T1000 (cell line): ENCODE results near the gene MRNIP.
A peak's percentile ranks its signal among the peaks of the same experiment; 100 is the strongest.

ENCODE experiments used
- DNase-seq: peaks from one replicate; lab custom pipeline; 2025; ENCODE audit warnings: mixed read lengths; lab: John Stamatoyannopoulos, UW

MRNIP gene

DNA sequence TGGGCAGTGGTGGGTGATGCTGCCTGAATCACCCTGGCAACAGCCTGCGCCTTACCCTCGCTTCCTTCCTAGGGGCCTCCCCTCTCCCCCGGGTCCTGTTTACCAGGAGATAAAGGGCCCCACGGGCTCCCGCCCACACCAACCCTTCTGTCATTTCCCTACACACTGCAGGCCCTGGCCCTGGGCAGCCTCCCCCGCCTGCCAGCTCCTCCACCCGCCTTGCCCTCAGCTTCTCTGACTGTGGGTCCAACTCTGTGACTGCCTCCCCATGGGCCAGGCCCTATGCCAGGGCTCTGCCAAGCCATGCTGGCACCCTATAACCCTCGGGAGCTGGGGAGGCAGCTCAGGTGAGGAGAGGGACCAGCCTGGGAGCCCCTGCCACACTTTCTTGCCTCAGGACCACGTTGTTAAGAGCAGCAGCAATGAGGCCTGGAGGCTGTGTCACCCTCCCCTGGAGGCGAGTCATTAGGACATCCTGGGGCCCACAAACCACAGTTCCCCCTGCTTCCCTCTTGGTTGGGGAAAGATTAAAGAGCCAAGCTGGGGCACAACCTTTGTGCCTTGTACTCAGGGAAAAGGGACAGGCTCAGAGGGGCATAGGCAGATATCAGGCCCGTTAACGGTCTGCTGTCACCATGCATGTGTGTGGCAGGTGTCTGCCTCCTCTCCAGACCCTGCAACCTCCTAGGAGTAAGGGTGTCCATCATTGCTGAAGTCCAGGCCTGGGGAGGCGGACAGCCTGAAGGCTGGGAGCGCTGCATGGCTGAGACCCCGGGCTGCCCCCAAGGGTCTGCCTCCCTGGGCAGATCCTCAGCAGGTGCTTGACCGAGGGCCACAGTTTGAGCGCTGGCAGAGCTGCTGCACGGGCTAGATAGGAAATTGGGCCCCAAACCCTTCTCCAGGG is 54.7 kb downstream of the MRNIP start:
- no peak for DNase-seq

DNA sequence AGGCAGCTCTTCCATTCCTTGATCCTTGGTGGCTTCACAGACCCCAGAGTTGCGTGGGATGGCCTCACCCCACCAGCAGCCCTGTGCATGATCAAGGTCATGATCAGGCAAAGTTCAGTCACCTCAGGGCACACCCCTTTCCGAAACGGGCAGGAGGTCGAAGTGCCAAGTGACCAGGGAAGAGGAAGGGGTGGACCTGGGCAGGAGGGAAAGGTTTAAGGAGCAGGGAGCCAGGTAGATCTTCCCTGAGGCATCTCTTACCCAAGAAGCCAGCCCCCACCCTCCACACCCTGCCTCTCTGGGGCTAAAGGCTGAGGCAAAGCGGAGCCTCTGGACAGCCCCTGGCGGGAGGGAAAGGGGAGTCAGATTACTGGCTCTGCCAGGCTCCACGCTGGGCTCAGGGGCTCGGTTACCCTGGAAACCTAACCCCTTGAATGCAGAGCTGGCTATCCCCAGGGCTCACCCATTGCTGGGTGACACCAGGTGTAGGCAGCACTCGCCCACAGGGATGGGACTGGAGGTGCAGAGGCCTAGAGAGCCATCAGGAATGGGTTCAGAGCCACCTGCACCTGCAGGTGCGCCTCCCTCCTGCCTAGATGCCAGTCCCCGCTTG is 55.6 kb downstream of the MRNIP start:
- no peak for DNase-seq

DNA sequence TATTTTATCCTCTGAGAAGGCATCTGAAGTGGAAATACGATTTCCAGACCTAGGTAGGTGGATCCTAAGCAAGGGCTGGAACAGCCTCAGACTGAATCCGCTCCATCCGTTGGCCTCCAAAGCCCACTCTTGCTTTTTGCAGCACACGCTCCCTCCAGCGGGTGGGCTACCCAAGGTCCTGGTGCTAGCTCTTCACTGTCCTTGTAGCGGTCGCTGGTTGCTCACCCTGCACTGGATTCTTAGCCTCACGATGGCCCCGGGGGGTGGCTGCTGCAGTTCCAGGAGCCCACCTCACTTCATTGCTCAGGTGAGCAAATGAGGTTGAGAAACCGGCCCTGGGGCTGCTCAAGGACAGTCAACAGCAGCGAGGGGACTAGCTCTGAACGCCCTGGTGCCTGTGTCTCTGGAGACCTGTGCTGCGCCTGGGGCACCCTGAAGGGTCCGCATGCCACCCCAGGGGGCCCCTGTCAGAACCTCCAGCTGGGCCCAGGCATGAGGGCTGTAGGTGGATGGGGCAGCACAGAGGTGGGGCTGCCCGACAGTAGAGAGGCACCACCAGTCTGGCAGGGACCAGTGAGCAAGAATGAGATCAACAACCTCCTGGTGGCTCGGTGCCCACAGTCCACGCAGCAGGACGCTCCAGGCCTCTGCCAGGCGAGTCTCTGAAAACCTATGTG is 56.3 kb downstream of the MRNIP start:
- DNase-seq, result no peak

DNA sequence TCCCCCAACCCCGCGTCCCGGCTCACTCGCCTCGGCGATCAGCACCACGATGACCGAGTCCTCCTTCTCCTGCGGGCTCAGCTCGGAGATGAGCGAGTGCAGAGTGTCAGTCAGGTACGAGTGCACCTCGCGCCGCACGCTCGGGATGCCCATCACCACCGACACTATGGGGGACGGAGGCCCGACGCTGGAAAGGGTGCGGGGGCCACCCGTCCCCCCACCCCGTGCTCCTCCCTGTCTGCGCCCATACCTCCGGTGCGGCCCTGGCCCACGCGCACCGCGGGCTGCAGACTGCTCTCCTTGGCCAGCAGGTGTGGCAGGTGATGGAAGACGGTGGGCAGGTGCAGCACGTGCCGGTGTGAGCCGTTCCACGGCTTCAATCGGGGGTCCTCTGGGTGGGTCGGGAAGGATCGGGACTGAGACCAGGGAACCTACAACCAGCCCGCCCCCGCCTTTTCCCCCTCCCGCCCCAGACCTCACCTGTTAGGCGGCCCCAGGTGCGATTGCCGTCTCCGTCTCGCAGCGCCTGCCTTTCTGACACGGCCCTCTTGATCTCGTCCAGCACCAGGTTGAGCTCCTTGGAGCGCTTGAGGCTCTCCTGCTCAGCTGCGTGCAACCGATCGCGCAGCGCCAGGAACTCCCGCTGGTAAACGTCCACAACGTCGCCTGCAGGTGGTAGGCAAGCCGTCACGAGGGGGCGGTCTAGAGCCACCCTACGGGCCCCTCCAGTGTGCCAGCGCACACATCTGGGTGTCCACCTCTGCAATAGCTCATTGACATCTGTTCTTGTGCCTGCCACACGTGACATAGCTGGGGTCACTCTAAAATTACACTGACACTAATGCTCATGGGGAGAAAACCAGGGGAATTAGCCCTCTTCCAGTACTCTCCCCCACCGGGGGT is 57.1 kb downstream of the MRNIP start:
- no peak for DNase-seq

DNA sequence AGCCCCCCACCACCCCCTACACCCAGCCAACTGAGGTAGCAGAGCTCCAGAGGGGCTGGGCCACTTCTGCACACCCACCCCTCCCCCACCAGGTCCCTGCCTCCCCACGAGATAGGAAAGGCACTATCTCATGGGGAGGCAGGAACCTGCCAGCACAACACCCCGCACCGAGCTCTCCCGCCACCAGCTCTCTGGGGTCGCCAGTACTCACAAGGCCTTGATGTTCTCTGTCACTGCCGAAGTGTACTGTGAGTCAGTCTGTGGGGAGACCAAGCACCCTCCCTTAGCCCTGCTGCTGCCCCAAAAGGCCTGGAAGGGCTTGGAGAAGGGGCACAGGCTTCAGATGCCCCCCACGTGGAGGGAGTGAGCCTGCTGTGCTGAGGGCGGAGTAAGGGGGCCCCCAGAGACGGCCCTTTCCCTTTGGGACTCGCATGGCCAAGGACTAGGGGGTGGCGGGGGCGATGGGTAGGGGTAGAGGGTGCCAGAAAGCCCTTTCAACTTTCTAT is 57.9 kb downstream of the MRNIP start:
- no peak for DNase-seq

DNA sequence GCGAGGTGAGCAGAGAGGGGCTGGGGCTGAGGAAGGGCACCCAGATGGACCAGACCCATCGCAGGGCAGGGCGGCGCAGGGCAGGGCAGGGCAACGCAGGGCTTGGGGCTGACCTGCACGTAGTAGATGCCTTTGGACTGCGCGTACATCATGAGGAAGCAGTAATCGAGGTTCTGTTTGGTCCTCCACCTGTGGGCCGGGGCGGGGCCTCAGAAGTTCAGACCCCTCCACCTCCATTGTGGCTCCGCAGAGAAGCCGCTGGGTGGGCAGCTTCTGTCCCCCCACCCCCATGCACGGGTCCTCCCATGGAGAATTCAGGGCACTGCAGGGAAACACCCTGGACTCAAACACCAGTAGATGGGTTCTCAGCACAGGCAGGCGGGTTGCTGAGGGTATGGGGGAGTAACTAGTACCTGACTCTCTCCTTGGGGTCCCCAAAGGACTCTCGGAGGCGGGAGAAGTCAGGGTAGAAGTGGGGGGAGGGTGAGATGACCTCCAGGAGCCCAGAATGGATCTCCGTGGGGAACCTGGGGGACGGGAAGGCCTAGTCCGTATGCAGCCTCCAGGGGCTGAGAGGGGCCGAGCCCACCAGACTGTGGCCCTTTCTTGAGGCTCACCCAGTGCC is 58.4 kb downstream of the MRNIP start:
- DNase-seq, result no peak

DNA sequence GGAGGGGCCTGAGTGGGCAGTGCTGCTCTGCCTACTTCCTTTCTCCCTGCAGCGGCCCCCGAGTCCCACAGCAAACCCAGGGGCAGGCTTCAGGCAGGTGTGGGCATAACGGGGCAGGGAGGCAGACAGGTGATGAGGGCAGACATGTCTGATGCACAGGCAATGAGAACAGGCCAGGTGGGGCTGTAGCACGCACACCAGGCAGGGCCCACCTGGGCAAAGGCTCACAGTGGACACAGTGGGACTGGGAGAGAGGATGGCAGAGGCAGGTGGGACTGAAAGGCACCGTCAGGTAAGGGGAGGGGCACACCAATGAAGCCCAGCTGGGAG is 59.0 kb downstream of the MRNIP start:
- DNase-seq, result no peak

DNA sequence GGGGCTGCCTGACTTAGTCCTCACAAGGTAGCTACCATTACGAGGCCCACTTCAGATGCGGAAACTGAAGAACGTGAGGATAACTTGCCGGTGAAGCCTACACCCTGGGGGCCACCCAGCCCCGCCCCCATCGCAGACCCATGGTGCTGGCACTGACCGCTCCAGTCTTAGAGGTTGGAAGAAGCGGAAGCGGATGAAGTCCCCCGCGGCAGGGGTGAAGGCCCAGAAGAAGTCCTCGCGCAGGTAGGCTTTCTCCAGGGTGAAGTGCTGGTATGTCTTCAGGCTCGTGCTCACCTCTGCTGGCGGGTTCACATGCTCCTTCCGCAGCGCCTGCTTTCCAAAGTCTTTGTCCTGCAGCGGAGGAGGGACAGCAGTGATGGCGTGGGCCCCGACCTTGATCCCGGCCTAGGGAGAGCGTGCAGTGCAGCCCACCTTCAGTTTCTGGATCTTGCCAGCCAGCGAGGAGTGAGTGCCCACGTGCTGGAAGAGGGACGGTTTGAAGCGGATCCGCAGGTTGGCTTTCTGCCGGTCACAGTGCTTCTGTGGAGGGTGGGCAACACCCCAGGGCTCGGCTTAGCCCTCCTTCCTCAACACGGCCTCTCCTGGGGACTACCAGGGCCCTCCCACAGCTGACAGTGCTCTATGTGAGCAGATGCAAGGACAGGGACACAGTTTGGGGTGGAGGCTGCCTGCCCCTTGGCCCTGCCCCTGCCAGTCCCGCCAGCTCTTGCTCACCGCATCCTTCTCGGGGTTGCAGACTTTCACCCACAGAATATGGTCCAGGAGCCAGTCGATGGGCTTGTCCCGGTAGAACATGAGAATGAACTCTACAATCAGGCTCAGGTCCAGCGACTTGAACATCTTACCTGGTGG is 59.6 kb downstream of the MRNIP start:
- no peak for DNase-seq

DNA sequence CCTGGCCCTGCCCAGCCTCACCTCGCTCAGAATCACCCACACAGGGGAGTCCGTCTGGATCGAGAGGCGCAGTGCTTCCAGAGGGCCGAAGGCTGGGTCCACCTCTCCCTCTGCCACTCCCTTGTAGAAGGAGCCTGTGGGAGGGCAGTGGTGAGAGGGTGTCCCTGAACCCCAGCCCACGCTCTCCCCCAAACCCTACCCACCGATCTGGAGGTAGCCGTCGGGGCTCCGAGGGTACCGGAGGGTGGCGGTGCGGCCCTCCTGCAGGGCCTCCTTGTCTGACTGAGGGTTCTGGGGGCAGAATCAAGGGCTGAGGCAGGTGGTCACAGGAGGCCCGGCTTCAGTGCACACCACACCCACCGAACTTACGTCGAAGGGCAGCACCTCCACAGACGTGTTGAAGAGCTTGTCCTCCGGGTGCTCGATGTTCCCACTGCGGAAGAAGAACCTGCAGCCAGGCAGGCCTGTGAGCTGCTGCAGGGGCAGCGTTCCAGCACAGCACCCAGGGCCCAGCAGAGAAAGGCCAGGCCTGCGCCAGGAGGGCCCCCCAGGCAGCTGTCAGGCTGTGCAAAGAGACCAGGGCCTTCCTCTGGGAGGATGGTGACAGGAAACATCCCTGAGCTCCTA is 60.4 kb downstream of the MRNIP start:
- DNase-seq, result no peak

DNA sequence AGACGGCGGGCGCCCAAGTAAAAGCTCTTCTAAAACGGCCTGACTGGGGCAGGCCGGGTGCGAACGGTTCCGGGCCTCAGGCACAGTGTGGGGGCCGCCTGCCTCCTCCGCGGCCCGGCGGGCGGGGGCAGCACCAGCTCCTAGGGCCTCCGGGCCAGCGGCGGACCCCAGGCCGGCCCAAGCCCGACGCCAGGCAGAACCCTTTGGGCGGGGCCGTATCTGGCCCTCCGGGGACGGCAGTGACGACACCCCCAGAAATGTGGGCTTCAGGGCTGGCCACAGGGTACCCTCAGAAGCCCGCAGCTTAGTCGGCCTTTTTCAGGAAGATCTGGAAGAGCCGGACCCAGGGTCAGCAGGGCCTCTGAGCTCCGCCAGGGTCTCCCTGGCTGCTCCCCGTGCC is 60.9 kb downstream of the MRNIP start:
- no peak for DNase-seq

DNA sequence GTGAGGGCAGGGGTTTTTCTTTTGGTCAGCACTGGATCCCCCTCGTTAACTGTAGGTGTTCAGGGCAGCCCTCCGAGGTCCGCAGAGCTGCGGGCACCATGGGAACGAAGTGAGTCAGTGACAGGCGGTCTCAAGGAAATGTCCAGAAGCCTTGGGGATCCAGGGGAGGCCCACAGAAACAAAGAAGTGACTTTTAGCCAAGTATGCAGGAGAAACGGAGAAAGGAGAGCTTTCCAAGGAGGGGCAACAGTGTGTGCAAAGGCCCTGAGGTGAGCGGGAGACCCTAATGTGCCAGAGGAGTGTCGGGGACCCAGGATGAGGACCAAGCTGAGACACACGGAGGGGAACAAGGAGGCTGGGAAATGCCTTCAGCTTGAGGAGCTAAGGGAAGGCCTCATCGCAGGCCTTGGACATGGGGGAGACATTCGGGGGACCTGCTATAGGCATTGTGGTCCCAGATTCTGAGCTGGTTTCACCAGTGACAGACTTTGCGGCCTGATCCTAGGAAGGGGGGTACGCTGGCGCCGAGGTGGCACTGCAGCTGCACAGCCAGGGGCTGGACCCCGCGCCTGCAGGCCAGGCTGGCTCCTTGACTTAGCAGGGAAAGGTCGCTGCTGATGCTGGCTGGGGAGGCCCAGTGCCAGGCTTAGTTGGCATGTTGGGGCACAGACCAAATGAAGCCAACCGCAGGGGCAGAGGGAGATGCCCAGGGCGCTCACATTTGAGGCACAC is 61.6 kb downstream of the MRNIP start:
- DNase-seq, result no peak

DNA sequence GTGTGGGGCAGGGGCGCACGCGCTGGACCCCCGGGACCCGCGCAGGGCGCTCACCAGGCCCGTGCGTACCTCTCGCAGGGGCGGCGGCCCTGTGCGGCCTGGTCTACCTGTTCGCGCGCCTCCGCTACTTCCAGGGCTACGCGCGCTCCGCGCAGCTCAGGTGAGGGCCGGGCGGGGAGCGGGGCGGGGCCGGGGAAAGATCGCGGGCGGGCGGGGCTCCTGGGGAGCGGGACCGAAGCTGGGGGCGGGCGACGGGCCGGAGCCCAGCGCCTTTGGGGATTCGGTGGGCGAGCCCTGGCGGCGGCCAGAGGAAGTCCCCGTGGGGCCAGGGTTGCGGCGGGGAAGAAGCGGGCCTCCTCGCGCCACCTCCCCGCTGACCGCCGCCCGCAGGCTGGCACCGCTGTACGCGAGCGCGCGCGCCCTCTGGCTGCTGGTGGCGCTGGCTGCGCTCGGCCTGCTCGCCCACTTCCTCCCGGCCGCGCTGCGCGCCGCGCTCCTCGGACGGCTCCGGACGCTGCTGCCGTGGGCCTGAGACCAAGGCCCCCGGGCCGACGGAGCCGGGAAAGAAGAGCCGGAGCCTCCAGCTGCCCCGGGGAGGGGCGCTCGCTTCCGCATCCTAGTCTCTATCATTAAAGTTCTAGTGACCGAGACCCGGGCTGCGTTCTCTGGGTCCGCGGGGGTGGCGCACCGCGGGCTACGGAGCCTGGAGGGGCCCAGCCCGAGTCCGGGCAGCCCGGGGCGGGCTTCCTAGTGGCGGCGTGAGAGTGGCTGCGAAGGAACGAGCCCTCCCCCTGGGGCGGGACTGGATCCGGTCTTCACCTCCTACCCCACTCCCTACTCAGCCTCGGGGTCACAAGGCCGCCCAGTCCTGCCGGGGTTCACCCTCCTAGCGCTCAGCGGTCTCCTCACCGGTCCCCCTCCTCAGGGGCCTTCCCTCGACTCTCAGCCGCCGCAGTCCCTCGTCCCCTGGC is 62.5 kb downstream of the MRNIP start:
- DNase-seq, result peak; percentile 61

DNA sequence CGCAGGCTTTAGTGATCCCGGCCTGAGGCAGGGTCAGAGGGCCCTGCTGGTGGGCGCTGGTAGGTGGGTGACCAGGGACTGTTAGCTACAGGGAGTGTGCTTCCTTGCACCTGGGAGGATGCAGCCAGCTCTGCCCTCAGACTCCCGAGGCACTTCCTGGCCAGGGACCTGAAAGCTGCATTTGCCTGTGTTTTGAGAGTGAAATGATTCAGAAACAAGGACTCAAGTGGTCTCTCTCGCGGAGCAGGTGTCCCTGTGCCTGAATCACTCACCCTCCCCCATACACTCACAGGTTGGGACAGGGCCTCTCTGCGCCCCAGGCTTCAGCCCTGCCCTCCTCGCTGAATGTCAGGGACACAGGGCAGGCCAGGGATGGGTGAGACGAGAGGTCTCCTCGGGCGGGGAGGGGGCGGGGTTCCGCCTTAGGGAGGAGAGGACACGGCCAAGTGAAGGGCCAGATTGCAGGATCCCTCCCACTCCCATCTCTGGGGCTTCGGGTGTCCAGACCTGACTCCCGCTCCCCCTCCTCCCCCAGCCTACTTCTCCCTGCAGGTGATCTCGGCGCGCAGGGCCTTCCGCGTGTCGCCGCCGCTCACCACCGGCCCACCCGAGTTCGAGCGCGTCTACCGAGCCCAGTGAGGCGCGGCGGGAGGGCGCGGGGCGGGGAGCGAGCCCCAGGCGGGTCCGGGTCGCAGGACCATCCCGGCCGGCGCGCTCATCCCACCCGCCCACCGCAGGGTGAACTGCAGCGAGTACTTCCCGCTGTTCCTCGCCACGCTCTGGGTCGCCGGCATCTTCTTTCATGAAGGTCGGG is 63.4 kb downstream of the MRNIP start:
- DNase-seq, result no peak

DNA sequence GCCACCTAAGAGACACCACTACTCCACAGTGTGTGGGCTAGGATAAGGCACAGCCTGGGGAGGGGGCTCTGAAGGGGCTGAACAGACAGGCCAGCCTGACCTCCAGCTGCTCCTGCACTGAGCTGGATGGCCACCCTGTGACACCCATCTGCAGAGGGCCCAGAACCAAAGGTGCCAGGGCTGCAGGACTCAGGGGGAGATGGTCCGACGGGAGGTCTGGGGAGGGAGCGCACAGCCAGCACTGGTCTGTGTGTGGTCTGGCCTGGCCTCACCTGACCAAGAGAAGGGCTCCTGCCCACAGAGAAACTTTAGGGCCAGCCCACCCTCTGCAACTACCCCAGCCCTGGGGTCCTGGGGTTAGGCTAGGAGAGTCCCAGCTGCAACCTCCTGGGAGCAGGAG is 64.0 kb downstream of the MRNIP start:
- no peak for DNase-seq

DNA sequence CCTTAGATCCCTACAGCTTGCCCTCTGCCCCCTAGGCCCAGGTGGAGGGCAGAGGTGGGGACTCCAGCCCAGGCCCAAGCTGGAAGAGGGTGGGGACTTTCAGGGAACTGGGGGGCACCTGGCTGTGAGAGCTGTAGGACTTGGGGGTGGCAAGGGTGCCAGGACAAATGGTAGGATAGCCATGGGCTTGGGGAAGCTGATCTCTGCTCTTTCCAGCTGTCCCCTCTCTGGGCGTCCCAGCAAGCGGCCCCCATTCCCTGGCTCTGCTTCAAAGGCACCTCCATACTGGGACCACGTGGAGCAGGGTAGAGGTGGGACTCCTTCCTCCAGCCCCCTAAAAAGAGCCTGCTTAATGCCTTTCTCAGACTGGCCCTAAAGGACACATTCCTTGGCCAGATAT is 64.4 kb downstream of the MRNIP start:
- no peak for DNase-seq

DNA sequence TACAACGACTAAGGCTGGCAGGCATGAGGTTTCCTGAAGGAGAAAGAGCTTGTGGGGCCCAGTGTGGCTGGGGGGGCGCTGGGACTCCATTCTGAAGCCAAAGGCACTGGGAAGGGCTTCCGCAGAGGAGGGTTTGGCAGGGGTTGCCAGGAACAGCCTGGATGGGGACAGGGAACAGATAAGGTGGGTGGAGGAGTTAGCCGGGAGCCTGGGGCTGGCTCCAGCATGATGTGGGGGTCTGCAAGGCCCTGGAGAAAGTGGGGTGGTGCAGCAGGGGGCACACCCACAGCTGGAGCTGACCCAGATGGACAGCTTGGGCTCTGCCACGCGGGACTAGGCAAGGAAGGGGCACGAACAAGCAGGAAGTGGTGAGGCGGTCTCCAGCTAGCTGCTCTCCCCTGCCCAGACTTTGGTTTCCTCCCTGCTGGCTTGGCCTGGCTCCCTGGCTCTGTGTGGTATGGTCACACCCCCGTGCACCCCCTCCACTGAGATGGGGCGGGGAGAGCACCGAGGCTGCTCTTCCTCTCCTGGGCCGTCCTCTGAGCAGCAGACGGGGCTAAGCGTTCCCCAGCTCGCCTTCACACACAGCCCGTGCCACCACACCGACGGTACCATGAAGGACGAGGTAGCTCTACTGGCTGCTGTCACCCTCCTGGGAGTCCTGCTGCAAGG is 65.0 kb downstream of the MRNIP start, which contains the start of gene LTC4S:
Gene LTC4S (plus strand): TSS at position 519 of the 672 bp plus-strand sequence. CDS start 95 bp downstream, at position 614.
- DNase-seq, result no peak
